Fibroblast of gingiva (primary cell): ENCODE results near the gene KRTAP10-9.

Experiments used
- DNase-seq: peaks from one replicate; pipeline ENCODE4 v3.0.0-alpha.2; 2011; ENCODE audit warnings: low read depth

Gene KRTAP10-9

DNA sequence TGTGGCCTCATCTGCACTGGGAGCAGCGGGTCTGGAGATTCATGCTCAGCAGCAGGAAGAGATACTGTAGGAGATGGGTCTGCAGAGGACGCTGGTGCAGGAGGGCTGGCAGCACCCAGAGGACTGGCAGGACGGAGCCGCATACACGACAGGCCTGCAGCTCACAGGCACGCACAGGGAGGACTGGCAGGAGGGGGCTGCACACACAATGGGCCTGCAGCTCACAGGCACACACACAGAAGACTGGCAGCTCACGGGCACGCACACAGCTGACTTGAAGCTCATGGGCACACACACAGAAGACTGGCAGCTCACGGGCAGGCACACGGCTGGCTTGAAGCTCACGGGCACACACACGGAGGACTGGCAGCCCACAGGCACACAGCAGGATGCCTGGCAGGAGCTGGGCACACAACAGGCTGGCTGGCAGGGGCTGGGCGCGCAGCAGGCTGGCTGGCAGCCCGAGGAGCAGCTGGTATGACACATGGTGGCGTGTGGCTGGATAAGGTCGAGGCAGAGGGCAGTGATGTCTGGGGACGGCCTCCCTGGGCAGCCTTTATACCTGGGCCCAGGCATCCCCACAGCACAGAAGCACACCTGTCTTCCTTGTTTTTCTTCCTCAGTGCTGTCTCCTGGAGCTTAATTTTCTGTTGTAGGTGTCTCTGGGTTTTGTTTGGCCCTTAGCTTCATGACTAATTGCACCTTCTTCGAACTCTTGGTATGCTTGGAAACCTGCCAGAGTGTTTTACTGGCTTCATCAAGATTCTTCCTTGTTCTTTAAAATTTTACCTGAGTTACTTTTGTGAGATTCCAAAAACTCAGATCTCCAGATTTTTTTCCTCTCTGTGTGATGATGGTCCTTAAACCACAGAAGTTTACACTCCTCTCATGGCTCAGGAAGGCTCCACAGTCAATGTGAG, 39.8 kb downstream of the KRTAP10-9 start, which contains the start of gene KRTAP12-2:
KRTAP12-2 (minus strand) TSS at position 527 of the 920 bp plus-strand sequence; CDS start at position 486, 41 bp downstream.
- no peak for DNase-seq

GRCh38 chr21:44667612-44668011, 40.7 kb downstream of the KRTAP10-9 start:
- no peak for DNase-seq

- DNase-seq, result no peak
Measured at GRCh38 chr21:44670642-44671432, 43.9 kb downstream of the KRTAP10-9 start.

DNA sequence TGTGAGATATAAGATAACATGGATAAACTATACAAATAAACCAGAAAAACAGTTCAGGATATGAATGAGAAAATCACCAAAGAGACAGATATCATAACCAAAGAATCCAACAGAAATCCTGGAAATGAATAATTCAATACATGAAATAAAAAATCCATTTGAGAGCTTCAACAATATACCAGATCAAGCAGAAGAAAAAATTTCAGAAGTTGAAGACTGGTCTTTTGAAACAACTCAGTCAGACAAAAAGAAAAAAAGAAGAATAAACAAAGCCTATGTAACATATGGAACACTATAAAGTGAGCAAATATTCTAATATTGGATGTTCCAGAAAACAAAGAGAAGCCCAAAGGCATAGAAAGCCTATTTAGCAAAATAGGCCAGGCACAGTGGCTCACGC, 45.0 kb downstream of the KRTAP10-9 start:
- DNase-seq, result no peak

GRCh38 chr21:44677881-44678280, 51.0 kb downstream of the KRTAP10-9 start:
- DNase-seq, result no peak
